Measurements from ENCODE around the gene PEX1.
"Not testable (repeated sequence)": the region's sequence is repeated elsewhere in the genome, so short reads cannot be mapped to it uniquely, and the experiment has no call there.

- not testable (repeated sequence) for TF ChIP-seq CTCF (conservative IDR thresholded peaks at IDR 0.05 in 1 of 2, IDR thresholded peaks at IDR 0.05 in 1 of 2; ENCODE audit: low read depth in 1 of 2, low read length in 2 of 2); EZH2 (IDR thresholded peaks at IDR 0.05; ENCODE audit: low read length, missing control alignments)
These were observed 16.8 kb upstream of the PEX1 start for GRCh38 chr7:92545116-92545515.

Measured in fibroblast of lung (primary cell).